Measurements from ENCODE around the gene ZNF366.

The ZNF366 gene

DNA sequence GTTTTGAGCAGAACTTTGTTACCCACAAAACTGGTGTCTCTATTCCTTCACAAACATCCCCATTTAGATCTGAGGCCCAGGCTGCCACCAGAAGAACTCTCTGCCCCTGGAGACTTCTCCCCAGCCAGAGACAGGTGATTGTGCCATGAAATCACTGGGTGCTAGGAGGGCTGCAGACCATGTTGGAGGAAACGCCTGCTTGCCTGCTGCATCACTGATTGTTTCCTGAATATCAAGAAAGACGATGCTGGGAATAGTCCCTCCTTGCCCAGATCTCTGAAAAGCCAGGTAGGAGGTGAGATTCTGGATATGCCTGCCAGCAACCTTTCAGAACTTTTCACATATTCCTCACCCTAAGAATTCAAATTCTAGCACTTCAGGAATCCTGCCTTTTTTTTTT is 8.1 kb downstream of the ZNF366 start:
- Histone ChIP-seq H4K20me1 (ENCODE audit: insufficient read depth, low read length, poor library complexity, severe bottlenecking) (no peaks in the 10 kb centered on the region), H3K79me2 (ENCODE audit: insufficient read depth, low read length) (no peaks in the 10 kb centered on the region), H3K4me2 (ENCODE audit: low read depth, low read length, poor library complexity, severe bottlenecking) (no peak overlapping the region), H2AFZ (ENCODE audit: low read length) (no peak overlapping the region), H3K9me3 (ENCODE audit: insufficient read depth, low read depth, low read length) (no peaks in the 10 kb centered on the region), H3F3A (ENCODE audit: low read depth) (no peaks in the 10 kb centered on the region), H3K4me3 (ENCODE audit: low read length, poor library complexity, severe bottlenecking) (no peak overlapping the region), H3K36me3 (ENCODE audit: insufficient read depth, low read length) (no peaks in the 10 kb centered on the region), H3K9me2 (replicated peaks; ENCODE audit: low read depth, low read length) (no peaks in the 10 kb centered on the region), H3K27me3 (ENCODE audit: insufficient read depth, low read length, poor library complexity, severe bottlenecking) (no peaks in the 10 kb centered on the region), H3K4me1 (ENCODE audit: insufficient read depth, low read length, poor library complexity, severe bottlenecking) (no peaks in the 10 kb centered on the region), H3K9ac (ENCODE audit: low read depth, low read length, poor library complexity, severe bottlenecking) (no peak overlapping the region)
- TF ChIP-seq EZH2phosphoT487 (IDR thresholded peaks at IDR 0.05; ENCODE audit: borderline replicate concordance): no peak
- TF ChIP-seq, protein P1, sequence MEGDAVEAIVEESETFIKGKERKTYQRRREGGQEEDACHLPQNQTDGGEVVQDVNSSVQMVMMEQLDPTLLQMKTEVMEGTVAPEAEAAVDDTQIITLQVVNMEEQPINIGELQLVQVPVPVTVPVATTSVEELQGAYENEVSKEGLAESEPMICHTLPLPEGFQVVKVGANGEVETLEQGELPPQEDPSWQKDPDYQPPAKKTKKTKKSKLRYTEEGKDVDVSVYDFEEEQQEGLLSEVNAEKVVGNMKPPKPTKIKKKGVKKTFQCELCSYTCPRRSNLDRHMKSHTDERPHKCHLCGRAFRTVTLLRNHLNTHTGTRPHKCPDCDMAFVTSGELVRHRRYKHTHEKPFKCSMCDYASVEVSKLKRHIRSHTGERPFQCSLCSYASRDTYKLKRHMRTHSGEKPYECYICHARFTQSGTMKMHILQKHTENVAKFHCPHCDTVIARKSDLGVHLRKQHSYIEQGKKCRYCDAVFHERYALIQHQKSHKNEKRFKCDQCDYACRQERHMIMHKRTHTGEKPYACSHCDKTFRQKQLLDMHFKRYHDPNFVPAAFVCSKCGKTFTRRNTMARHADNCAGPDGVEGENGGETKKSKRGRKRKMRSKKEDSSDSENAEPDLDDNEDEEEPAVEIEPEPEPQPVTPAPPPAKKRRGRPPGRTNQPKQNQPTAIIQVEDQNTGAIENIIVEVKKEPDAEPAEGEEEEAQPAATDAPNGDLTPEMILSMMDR (conservative IDR thresholded peaks at IDR 0.05; ENCODE audit: low read length): no peak

DNA sequence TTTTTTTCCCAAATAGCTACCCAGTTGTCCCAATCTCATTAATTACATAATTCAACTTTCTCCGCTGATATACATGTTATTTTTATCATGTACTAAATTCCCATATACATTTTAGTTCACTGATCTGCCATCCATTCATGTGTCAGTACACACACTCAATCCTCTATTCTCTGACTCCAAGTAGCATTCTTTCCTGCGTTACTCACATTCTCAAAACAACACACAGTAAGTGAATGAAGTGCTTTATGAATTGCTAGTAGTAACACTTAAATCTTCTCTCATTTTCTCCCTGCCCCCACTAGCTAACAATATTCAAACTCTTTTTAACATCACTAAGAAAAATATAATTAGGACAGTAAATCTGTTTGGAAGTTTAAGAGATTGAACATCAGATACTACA is 8.9 kb downstream of the ZNF366 start:
- H3K36me3 ChIP-seq (ENCODE audit: insufficient read depth, low read length): no peaks in the 10 kb centered on the region
- TF ChIP-seq, protein P1 (conservative IDR thresholded peaks at IDR 0.05; ENCODE audit: low read length): no peak
- no peak for TF ChIP-seq EZH2phosphoT487 (IDR thresholded peaks at IDR 0.05; ENCODE audit: borderline replicate concordance)
- no peaks in the 10 kb centered on the region for H3F3A ChIP-seq (ENCODE audit: low read depth)
- H2AFZ ChIP-seq (ENCODE audit: low read length): no peak overlapping the region
- H3K4me3 ChIP-seq (ENCODE audit: low read length, poor library complexity, severe bottlenecking): no peak overlapping the region
- H3K79me2 ChIP-seq (ENCODE audit: insufficient read depth, low read length): no peaks in the 10 kb centered on the region
- H4K20me1 ChIP-seq (ENCODE audit: insufficient read depth, low read length, poor library complexity, severe bottlenecking): no peaks in the 10 kb centered on the region
- H3K9ac ChIP-seq (ENCODE audit: low read depth, low read length, poor library complexity, severe bottlenecking): no peak overlapping the region
- no peaks in the 10 kb centered on the region for H3K9me3 ChIP-seq (ENCODE audit: insufficient read depth, low read depth, low read length)
- H3K4me2 ChIP-seq (ENCODE audit: low read depth, low read length, poor library complexity, severe bottlenecking): no peak overlapping the region
- H3K27me3 ChIP-seq (ENCODE audit: insufficient read depth, low read length, poor library complexity, severe bottlenecking): no peaks in the 10 kb centered on the region
- H3K9me2 ChIP-seq (replicated peaks; ENCODE audit: low read depth, low read length): no peaks in the 10 kb centered on the region
- no peaks in the 10 kb centered on the region for H3K4me1 ChIP-seq (ENCODE audit: insufficient read depth, low read length, poor library complexity, severe bottlenecking)

DNA sequence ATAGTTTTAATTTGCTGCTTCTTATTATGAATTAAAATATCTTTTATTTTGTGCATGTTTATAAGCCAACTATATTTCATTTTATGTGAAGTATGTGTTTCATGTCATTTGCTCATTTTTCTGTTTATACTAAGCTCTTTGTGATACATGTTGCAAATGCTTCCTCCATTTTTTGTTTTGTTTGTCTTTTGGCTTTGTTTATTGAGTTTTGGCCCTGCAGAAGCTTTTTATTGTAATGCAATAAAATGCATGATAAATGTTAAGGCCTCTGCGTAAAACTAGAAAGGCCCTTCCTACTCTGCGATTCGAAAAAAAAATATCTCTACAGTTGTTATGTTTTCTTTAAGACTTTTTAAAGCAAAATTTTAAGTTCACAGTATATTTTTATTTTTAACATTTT is 9.4 kb downstream of the ZNF366 start:
- no peak overlapping the region for H3K4me3 ChIP-seq (ENCODE audit: low read length, poor library complexity, severe bottlenecking)

More for the DNA sequence above, 9.4 kb downstream of the ZNF366 start:
- no peaks in the 10 kb centered on the region for H4K20me1 ChIP-seq (ENCODE audit: insufficient read depth, low read length, poor library complexity, severe bottlenecking)
- no peaks in the 10 kb centered on the region for H3K79me2 ChIP-seq (ENCODE audit: insufficient read depth, low read length)
- H3K4me2 ChIP-seq (ENCODE audit: low read depth, low read length, poor library complexity, severe bottlenecking): no peak overlapping the region
- no peaks in the 10 kb centered on the region for H3K27me3 ChIP-seq (ENCODE audit: insufficient read depth, low read length, poor library complexity, severe bottlenecking)
- no peaks in the 10 kb centered on the region for H3F3A ChIP-seq (ENCODE audit: low read depth)
- no peak overlapping the region for H3K9ac ChIP-seq (ENCODE audit: low read depth, low read length, poor library complexity, severe bottlenecking)
- TF ChIP-seq, protein P1 (conservative IDR thresholded peaks at IDR 0.05; ENCODE audit: low read length): no peak
- TF ChIP-seq EZH2phosphoT487 (IDR thresholded peaks at IDR 0.05; ENCODE audit: borderline replicate concordance): no peak
- no peaks in the 10 kb centered on the region for H3K4me1 ChIP-seq (ENCODE audit: insufficient read depth, low read length, poor library complexity, severe bottlenecking)
- no peaks in the 10 kb centered on the region for H3K9me3 ChIP-seq (ENCODE audit: insufficient read depth, low read depth, low read length)
- H3K36me3 ChIP-seq (ENCODE audit: insufficient read depth, low read length): no peaks in the 10 kb centered on the region
- H2AFZ ChIP-seq (ENCODE audit: low read length): no peak overlapping the region
- no peaks in the 10 kb centered on the region for H3K9me2 ChIP-seq (replicated peaks; ENCODE audit: low read depth, low read length)
